ENCODE measurements around the gene AXDND1. TPM values are rescaled to one million over a fixed set of nuclear protein-coding genes. Genes with fewer than 3 reads are reported as not detected.
A peak's percentile ranks its signal among the peaks of the same experiment; 100 is the strongest.
"Not testable (repeated sequence)": the region's sequence is repeated elsewhere in the genome, so short reads cannot be mapped to it uniquely, and the experiment has no call there.

AXDND1 gene, protein sequence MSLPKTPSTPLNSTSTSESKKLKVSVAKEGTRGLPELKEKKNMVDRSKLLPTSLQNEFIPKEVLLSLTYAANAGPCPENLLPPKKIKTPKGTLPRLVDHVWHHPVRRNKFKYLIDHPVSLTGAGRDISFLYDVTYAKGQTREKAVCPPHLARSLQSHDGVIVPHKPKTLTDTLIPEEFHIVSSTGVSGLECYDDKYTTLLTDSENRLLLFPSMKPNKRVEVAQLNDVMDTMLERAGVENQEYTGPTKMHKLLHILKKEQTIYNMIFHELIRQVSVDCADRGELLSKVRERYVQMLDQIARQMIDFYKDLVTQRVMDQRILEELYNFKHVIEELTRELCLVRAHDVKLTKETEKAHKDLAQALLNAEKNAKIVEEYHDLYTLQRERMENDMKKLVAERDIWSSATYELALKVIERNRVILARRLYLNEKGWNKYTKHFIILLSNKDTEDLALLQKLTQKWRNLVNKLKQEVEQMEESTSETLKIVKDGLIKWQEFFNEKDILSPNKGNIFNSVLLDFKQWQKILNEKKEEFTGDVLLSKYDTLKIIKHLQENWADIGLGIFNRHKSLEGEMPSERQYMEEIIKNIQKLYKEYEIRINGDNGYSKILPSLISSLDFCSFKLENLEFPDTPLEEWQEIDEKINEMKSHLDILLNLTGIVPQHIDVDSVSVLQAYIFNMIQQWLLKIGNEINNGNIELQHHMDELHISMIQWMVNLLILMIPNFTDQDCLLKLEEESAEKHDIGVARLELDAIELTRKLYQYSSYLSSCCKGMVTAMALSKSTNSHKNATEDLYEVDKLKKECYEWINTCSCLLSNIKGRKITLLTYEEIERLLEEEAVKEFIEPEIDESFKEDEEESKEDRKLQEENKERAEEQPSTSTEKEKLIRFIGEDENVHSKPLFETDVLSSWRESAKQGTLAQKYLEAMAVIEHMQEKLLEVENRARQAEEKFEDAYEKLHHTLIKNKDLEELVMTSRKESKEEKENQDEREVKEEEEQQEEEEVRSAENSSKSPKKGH
- not detected for polyA plus RNA-seq (ENCODE audit: insufficient read length)

DNA sequence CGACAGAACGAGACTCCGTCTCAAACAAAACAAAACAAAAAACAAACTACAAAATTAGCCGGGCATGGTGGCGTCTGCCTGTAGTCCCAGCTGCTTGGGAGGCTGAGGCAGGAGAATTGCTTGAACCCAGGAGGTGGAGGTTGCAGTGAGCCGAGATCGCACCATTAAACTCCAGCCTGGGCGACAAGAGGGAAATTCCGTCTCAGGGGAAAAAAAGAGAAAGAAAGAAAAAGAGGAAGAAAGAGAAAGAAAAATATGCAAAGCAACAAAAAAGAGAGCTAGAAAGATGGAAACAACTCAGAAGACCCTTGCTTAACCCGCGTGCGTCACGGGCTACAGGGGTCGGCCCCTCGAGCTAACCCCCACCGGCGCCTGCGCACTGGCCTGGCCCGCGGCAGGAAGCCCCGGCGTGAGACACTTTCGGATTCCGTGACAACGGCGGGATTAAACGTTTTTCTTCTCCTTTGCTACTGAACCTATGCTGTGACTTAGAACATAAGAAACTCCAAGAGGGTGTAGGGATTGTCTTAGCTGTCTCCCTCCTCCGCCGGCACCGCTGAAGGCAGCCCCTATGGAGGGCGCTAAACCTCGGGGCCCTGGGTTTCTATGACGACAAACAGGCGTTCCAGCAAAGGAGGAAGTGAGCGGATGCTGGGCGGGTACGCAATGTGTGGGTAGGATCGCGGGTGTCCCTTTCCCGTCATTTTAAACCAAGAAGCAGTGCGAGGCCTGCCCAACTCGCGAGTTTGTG, at the start of gene AXDND1:
Gene AXDND1 (plus strand): TSS at position 630 of the 751 bp plus-strand sequence. CDS start 539 bp downstream, outside the sequence.
- DNase-seq (ENCODE audit: low read depth), result peak; percentile 80

DNA sequence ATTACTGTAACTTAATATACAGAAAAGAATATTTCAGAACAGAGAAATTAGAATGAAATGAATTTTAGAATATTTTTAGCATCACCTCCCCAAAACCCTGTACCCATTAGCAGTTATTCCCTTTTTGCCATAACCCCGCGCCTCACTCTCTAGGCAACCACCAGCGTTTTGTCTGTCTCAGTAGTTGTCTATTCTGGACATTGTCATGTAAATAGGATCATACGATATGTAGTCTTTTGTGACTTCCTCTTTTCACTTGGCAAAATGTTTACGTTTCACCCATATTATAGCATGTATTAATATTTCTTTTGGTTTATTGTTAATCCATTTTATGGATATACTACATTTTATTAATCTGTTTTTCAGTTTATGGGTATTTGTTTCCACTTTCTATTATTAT, 47.3 kb upstream of the AXDND1 start:
- DNase-seq (ENCODE audit: low read depth), result no peak

DNA sequence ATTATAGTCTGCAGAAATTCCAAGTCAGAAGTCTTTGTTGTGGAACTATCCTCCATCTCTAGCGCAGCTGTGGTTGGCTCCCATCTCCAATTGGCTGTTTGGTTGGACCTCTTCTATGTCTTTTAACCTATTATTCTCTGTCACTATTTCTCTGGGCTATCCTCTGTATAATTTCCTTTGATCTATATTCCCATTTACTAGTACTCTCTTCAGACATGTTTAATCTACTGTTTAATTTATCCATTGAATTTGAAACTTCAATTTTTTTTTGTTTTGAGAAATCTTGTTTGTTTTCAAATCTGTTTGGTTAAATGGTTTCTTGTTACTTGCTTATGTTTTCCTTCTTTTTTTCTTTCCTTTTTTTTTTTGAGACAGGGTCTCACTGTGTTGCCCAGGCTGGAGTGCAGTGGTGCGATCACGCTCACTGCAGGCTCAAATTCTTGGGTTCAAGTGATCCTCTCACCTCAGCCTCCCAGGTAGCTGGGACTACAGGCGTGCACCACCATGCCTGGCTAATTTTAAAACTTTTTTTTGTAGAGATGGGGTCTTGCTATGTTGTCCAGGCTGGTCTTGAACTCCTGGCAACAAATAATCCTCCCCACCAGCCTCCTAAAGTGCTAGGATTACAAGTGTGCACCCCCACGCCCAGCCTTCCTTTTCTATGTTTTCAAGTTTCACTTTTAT, 44.1 kb upstream of the AXDND1 start:
- DNase-seq (ENCODE audit: low read depth), result no peak

DNA sequence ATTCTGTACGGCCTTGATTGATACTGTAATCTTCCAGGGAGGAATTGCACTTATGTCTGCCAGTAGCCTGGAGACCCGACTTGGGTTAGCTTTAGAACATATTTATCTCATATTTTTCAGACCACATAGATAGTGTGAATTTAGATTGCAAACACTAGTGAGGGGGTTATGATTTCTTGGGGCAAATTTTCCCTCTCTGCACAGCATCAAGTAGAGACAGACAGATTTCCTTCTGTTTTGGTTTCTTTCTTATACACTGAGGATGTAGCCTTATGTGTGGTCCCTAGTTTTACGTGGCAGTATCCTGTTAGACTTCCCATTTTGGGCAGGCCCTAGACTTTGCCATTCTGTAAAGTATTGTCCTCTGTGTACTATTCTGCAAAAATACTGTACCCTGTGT, 43.2 kb upstream of the AXDND1 start:
- no peak for DNase-seq (ENCODE audit: low read depth)

DNA sequence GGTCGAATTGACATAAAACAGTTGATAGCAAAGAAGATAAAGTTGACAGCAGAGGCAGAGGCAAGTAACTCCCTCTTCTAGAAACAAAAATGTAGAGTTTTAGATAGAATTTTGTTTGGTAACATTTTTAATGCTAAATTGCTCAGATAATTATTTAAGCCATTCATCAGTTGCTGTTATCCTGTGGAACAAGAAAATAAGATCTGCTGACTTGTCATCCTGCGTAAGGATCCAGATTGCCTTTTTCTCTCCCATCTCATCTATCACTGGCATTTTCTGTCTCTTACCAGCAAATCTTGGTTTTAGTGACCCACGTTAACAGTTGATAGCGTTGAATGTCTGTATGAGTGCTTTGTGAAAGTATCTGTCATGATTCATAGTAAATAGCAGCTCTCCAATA, 42.3 kb upstream of the AXDND1 start:
- DNase-seq (ENCODE audit: low read depth), result no peak

DNA sequence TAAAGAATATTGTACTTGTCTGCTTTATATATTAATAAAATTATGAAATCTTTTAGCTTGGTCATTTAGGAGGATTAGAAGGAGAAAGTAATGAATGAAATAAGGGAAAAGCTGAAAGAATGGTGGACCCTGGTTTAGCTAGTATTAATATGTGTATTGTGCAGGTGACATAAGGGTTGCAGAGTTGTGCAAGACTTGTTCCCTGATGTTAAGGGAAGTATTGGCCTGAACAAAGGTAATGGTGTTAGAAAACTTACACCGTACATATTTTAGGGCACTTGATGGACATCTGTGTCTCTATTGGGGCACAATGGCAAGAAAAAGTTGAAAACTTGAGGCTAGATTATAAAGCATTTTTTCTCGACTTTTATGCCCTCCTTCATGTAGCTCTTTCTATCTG, 39.9 kb upstream of the AXDND1 start:
- DNase-seq (ENCODE audit: low read depth), result no peak

DNA sequence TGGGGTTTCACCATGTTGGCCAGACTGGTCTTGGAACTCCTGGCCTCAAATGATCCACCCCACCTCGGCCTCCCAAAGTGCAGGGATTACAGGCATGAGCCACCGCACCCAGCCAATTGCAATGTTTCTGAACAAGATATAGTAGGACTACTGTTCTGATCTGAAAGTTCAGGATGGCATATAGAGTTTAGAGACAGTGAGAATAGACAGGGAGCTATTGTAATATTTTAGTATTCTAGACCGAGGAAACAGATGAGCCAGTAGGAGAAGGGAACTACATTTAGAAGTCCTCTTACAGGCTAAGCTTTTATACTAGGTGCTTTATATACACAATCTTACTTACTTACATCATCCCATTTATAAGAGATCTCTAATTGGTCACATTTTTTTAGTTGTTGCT, 39.0 kb upstream of the AXDND1 start:
- DNase-seq (ENCODE audit: low read depth), result no peak

DNA sequence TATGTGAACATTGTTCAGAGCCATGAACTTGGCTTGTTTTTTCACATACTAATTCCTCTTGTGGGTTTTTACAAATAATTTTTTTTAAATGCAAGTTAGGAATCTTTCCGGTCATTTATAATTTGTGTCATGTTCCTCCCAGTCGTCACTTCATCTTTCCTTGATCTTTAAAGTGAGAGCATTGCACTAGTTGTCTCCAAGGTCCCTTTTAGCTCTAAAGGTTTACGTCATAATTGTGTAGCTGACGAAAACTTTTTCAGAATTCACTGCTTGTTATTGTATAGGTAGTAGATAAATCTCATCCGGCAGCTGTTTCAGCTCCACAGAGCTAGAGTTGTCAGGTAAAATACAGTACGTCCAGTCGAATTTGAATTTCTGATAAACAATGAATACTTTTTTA, 38.6 kb upstream of the AXDND1 start:
- DNase-seq (ENCODE audit: low read depth), result no peak

DNA sequence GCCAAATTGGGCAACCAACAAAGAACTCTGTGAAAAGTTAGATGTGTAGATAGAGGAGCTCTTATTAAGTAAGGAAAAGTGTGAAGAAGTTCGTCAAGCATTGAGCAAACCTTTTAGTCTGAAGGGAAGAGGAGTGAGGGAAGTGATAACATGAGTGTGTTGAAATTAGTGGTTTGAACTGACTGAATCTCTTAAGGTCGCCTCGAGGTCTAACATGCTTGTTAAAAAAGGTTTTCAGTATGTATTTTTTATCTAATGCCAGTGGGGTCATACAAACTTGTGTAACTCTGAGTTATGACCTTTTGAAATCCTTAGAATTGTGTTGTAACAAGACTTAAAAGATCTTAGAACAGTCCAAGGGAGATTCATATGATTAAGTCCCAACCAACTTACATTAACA, 38.1 kb upstream of the AXDND1 start:
- DNase-seq (ENCODE audit: low read depth), result no peak

DNA sequence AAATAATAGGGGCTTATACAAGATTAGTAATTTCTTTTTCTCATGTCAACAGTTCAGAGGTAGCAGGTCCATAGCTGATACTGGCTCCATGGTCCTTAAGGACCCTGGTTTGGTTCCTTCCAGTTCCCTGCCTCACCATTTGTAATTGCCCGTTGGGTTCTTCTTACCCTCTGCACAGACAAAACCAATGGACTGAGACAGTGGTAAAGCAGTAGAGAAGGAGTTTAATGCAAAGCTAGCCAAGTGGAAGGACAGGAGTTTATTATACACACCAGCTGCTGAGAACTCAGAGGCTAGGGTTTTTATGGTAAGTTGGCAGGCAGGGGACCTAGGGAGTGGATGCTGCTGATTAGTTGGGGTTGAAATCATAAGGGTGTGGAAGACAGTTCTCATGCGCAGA, 35.9 kb upstream of the AXDND1 start:
- DNase-seq (ENCODE audit: low read depth), result no peak

DNA sequence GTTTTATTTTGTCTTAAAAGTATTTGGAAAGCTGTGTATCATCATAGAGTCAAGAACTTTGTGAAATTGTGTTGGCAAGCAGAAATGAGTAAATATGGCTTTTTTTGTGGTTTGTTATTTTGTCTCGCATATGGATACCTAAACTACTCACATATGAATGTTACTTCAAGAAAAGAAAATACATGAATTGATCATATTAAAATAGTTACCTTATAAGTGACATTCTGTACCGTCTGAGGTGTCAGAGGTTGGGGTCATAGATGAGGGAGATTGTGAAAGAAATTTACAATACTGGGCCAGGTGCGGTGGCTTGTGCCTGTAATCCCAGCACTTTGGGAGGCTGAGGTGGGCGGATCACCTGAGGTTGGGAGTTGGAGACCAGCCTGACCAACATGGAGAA, 31.3 kb upstream of the AXDND1 start:
- no peak for DNase-seq (ENCODE audit: low read depth)

DNA sequence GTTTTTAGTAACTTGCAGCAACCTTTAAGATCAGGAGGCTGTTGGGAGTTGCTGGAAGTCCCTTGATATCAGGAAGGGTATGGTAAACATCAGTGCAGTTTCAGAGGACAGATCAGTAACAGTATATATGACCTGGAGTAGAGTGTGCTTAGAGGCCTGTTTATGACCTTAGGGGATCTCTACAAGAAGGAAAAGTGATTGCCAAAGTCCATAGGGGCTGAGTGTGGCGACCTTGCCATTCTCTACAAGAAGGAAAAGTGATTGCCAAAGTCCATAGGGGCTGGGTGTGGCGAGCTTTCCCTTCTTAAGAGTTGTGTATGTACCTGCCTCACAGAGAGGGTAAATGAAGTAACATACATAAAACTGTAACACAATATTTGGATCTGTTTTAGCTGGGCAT, 28.5 kb upstream of the AXDND1 start:
- DNase-seq (ENCODE audit: low read depth), result no peak

DNA sequence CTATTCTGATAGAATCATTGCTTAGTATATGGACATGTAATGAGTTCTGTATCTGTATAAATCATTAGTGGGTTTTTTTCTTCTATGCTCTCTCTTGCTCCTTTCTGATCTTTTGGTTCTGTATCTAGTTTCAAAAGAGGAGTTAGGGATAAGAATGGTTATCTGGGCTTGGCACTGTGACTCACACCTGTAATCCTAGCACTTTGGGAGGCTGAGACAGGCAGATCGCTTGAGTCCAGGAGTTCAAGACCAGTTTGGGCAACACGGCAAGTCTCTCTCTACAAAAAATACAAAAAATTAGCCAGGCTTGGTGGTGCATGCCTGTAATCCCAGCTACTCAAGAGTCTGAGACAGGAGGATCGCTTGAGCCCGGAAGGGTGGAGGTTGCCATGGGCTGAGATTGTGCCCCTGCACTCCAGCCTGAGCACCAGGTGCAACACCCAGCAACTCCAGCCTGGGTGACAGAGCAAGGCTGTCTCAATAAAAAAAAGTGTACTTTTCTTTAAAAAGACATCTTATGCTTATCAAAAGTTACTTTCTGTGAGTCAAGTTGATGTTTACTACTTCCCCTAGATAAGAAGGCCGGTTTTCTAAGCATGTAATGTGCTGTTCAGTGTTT, 27.7 kb upstream of the AXDND1 start:
- DNase-seq (ENCODE audit: low read depth), result no peak

DNA sequence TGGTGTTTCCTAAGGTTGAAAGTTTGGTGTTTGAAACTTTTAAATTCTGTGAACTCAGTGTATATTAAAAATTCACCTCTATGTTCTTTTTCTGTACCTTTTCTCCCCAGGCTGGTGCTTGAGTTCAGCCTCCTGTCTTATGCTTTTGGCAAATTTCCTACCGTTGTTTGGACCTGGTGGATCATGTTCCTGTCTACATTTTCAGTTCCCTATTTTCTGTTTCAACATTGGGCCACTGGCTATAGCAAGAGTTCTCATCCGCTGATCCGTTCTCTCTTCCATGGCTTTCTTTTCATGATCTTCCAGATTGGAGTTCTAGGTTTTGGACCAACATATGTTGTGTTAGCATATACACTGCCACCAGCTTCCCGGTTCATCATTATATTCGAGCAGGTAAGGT, 24.9 kb upstream of the AXDND1 start:
- DNase-seq (ENCODE audit: low read depth), result no peak

DNA sequence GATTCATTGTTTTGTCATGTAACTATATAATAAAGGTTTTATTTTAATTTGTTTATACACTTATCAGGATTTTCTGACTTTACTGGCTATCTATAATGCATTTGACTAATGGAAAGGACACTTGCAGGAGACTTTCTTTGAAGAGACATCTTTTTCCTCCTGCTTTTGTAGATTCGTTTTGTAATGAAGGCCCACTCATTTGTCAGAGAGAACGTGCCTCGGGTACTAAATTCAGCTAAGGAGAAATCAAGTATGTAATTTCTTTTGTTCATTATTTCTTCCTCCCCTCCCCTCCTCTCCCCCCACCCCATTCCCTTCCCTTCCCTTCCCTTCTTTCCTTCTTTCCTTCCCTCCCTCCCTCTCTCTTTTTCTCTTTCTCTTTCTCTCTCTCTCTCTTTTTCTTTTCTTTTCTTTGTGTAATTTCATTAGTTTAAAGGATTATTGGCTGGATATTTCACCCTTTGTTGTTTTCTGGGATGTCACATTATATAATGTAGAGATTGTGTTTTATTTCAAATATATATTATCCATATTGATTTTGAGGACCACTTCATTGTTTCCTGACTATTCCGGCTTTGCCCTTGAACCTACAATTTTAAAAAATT, 23.7 kb upstream of the AXDND1 start:
- no peak for DNase-seq (ENCODE audit: low read depth)

DNA sequence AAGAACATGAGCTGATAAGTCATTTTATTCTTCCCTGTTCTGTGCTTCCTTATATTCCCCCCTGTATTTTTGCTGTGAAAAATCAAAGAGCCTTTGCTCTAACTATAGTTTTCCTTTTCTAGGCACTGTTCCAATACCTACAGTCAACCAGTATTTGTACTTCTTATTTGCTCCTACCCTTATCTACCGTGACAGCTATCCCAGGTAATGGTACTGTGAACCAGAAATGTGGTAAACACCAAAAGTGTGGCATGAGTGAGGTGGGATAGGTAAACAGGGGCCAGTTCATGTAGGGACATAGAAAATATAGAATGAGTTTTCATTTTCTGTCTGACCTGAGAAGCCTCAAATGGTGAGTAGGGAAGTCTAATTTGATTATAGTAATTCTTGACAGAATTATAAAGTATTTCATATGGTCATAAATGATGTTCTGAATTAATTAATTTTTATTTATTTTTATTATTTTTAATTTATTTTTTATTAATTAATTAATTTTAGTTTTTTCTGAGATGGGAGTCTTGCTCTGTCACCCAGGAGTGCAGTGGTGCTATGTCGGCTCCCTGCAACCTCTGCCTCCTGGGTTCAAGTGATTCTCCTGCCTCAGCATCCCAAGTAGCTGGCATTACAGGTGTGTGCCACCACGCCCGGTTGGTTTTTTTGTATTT, 22.9 kb upstream of the AXDND1 start:
- no peak for DNase-seq (ENCODE audit: low read depth)

DNA sequence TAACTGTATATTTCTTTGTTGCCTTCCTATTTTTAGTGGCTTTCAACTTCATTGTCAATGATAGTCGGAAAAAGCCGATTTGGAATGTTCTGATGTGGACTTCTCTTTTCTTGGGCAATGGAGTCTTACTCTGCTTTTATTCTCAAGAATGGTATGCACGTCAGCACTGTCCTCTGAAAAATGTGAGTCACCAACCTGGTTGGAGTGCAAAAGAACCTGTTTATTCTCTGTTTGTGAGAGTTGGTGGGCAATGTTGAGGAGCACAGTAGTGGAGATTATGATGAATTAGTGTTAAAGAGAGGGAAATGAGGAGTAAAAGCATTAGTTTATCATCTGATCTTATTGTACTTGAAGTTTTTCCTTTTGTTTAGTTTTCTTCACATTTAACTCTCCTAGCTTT, 14.5 kb upstream of the AXDND1 start:
- DNase-seq (ENCODE audit: low read depth), result no peak

DNA sequence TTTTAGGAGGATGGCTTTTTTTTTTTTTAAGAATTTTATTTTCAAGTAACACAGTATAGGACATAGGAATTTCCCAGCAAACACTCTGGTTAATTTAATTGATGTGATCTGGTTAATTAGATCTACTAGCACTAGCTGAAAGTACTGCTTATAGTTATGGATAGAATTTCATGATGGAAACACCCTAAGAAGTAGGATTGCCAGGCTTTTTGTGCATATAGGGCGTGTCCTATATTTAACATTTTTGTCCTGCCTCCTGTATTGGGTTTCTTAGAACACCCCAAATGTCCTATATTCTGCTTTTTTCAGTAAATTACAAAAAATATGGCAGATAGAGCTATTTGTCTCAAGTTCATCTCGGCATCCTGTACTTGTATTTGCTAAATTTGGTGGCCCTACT, 13.5 kb upstream of the AXDND1 start:
- DNase-seq (ENCODE audit: low read depth), result no peak

DNA sequence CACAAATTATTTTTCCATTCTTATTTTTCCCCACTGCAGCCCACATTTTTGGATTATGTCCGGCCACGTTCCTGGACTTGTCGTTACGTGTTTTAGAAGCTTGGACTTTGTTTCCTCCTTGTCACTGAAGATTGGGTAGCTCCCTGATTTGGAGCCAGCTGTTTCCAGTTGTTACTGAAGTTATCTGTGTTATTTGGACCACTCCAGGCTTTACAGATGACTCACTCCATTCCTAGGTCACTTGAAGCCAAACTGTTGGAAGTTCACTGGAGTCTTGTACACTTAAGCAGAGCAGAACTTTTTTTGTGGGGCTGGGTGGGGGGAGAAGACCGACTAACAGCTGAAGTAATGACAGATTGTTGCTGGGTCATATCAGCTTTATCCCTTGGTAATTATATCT, 12.2 kb upstream of the AXDND1 start:
- no peak for DNase-seq (ENCODE audit: low read depth)

DNA sequence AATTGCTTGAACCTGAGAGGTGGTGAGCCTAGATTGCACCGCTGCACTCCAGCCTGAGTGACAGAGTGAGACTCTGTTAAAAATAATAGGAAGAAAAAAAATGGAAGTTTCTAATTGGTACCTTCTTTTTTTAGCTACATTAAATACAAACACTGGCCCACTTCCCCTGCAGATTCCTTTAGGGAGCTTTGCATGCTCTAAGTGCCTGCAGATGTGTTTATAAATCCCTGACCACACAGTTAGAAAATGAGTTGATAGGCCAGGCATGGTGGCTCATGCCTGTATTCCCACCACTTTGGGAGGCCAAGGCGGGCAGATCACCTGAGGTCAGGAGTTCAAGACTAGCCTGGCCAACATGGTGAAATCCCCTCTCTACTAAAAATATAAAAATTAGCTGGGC, 4.1 kb upstream of the AXDND1 start:
- not testable (repeated sequence) for DNase-seq (ENCODE audit: low read depth)

Data from forelimb muscle (tissue), 1 donor.